Gastroesophageal sphincter (tissue), 3 donors: Measurements from ENCODE around the gene PI4KA.

Source experiments
- CTCF ChIP-seq, 4 experiments: fragments of 200-600 bp in 2 of 4; fragments of 450-650 bp in 2 of 4; sonication (generic) in 1 of 4; IDR thresholded peaks; one replicate each; pipeline ENCODE4 v1.5.1; 2017 to 2019; ENCODE audit warnings: antibody characterized with exemption in 4 of 4, mild to moderate bottlenecking in 2 of 4, moderate library complexity in 2 of 4
- POLR2AphosphoS5 ChIP-seq: sonication (generic); formaldehyde crosslinking; IDR thresholded peaks from one replicate; pipeline ENCODE4 v1.6.1; 2017; ENCODE audit warnings: antibody characterized with exemption

GRCh38 chr22:20751185-20751851 is 107.3 kb downstream of the PI4KA start:
- no peak for TF ChIP-seq CTCF (IDR thresholded peaks at IDR 0.05)
- TF ChIP-seq POLR2AphosphoS5: no peak
